GM19193 (cell line): ENCODE results near the gene FGFR3.

Source experiments
- POLR2A ChIP-seq: IDR thresholded peaks from 4 replicates; pipeline ENCODE4 v1.6.1; 2011; ENCODE audit not compliant: insufficient read depth, insufficient read length; ENCODE audit errors: extremely low read depth

Gene FGFR3

GRCh38 chr4:1788254-1788973, 4.7 kb upstream of the FGFR3 start:
- TF ChIP-seq POLR2A: no peak

GRCh38 chr4:1789552-1789951, 3.5 kb upstream of the FGFR3 start:
- TF ChIP-seq POLR2A: no peak

- TF ChIP-seq POLR2A: no peak
These were observed 3.1 kb upstream of the FGFR3 start for GRCh38 chr4:1790005-1790404.

- no peak for TF ChIP-seq POLR2A
These were observed 798 bp upstream of the FGFR3 start for GRCh38 chr4:1792158-1792831.

GRCh38 chr4:1793496-1793840, 375 bp downstream of the FGFR3 start:
- TF ChIP-seq POLR2A: no peak

- TF ChIP-seq POLR2A: no peak
These were observed 1.1 kb downstream of the FGFR3 start for GRCh38 chr4:1793940-1794808.

- no peak for TF ChIP-seq POLR2A
These were observed 1.8 kb downstream of the FGFR3 start for GRCh38 chr4:1794809-1795298.

- TF ChIP-seq POLR2A: no peak
These were observed 2.5 kb downstream of the FGFR3 start for GRCh38 chr4:1795299-1796195.

- TF ChIP-seq POLR2A: no peak
These were observed 3.6 kb downstream of the FGFR3 start for GRCh38 chr4:1796486-1797204.

- TF ChIP-seq POLR2A: no peak
These were observed 4.3 kb downstream of the FGFR3 start for GRCh38 chr4:1797298-1797860.

GRCh38 chr4:1797861-1798579, 4.9 kb downstream of the FGFR3 start:
- TF ChIP-seq POLR2A: no peak

- no peak for TF ChIP-seq POLR2A
These were observed 5.7 kb downstream of the FGFR3 start for GRCh38 chr4:1798580-1799386.
